ENCODE data around the gene DCUN1D5. TPM values are rescaled to one million over a fixed set of nuclear protein-coding genes. Genes with fewer than 3 reads are reported as not detected.
A peak's percentile ranks its signal among the peaks of the same experiment; 100 is the strongest.

DCUN1D5 gene
- total and polyA plus RNA-seq, 7 donors, result 19.5 to 58.7 (median 26.8) TPM

GRCh38 chr11:103097279-103097678, 5.3 kb upstream of the DCUN1D5 start:
- intact Hi-C loops (cut with DNase I), result no loop called here
- no peaks in the 10 kb centered on the region for H3K9me3 ChIP-seq
- DNase-seq (no peak), ATAC-seq (no peak)
- peaks cover 2 to 16% (median 4%) of the 10 kb centered on the region in 3 donors for H3K27me3 ChIP-seq (ENCODE audit: insufficient read depth in 3 of 3, low read length in 2 of 3)
- no peak overlapping the region for H3K4me3 ChIP-seq
- no peak for TF ChIP-seq CTCF (IDR thresholded peaks at IDR 0.05)
- no peak overlapping the region for H3K27ac ChIP-seq
- H3K4me1 ChIP-seq, result no peaks in the 10 kb centered on the region
- H3K36me3 ChIP-seq (ENCODE audit: insufficient read depth in 1 of 2, low read depth in 1 of 2), result no peaks in the 10 kb centered on the region

- Histone ChIP-seq H3K36me3 (ENCODE audit: insufficient read depth in 1 of 2, low read depth in 1 of 2) (peaks cover 0 to 18% of the 10 kb centered on the region in 2 donors), H3K27me3 (ENCODE audit: insufficient read depth in 3 of 3, low read length in 2 of 3) (peaks cover 0 to 9% (median 0%) of the 10 kb centered on the region in 3 donors), H3K9me3 (no peaks in the 10 kb centered on the region), H3K4me3 (peak overlapping the region; percentile 98), H3K4me1 (peaks cover 24% of the 10 kb centered on the region), H3K27ac (peak overlapping the region; percentile 89)
- peak; percentile 32 to 72 (median 57) for ATAC-seq
- WGBS, 3 donors, result 1 to 2% (median 1%) methylated on average over 26 of the region's 26 CpGs
- peak; percentile 20 to 61 for DNase-seq
- intact Hi-C loops (cut with DNase I), result no loop called here
- TF ChIP-seq CTCF (IDR thresholded peaks at IDR 0.05), result no peak
These were observed 728 bp downstream of the DCUN1D5 start for GRCh38 chr11:103091064-103091800.

GRCh38 chr11:103086461-103086860, 5.5 kb downstream of the DCUN1D5 start:
- intact Hi-C loops (cut with DNase I), result no loop called here

GRCh38 chr11:103085758-103086365, 6.1 kb downstream of the DCUN1D5 start:
- Histone ChIP-seq H3K27me3 (ENCODE audit: insufficient read depth in 3 of 3, low read length in 2 of 3) (no peaks in the 10 kb centered on the region), H3K27ac (no peak overlapping the region), H3K9me3 (no peaks in the 10 kb centered on the region), H3K36me3 (ENCODE audit: insufficient read depth in 1 of 2, low read depth in 1 of 2) (peaks cover 0 to 51% of the 10 kb centered on the region in 2 donors), H3K4me1 (peaks cover 21% of the 10 kb centered on the region), H3K4me3 (no peak overlapping the region)
- 83 to 92% (median 87%) methylated on average over 1 of the region's 1 CpG for WGBS, 3 donors
- no peak for ATAC-seq
- no peak for DNase-seq
- intact Hi-C loops (cut with DNase I), result no loop called here
- no peak for TF ChIP-seq CTCF (IDR thresholded peaks at IDR 0.05)

More at GRCh38 chr11:103086461-103086860, 5.5 kb downstream of the DCUN1D5 start:
- Histone ChIP-seq H3K36me3 (ENCODE audit: insufficient read depth in 1 of 2, low read depth in 1 of 2) (peaks cover 0 to 45% of the 10 kb centered on the region in 2 donors), H3K4me3 (no peak overlapping the region), H3K4me1 (peaks cover 24% of the 10 kb centered on the region), H3K27me3 (ENCODE audit: insufficient read depth in 3 of 3, low read length in 2 of 3) (no peaks in the 10 kb centered on the region), H3K9me3 (no peaks in the 10 kb centered on the region), H3K27ac (no peak overlapping the region)
- TF ChIP-seq CTCF (IDR thresholded peaks at IDR 0.05), result no peak
- ATAC-seq (no peak), DNase-seq (no peak)

Measured in psoas muscle (tissue), 8 donors.